NK-92 (cell line): ENCODE results near the gene DEPDC4.
A peak's percentile ranks its signal among the peaks of the same experiment; 100 is the strongest.

Source experiments
- DNase-seq: peaks from one replicate; lab custom pipeline; 2025; ENCODE audit not compliant: unreplicated experiment; lab: John Stamatoyannopoulos, UW

Gene DEPDC4

GRCh38 chr12:100215209-100215608 lies 51.7 kb downstream of the DEPDC4 start:
- DNase-seq, result no peak

- no peak for DNase-seq
These were observed 52.4 kb downstream of the DEPDC4 start for GRCh38 chr12:100214518-100214917.

GRCh38 chr12:100213016-100213891 lies 53.6 kb downstream of the DEPDC4 start:
- DNase-seq, result no peak

GRCh38 chr12:100211698-100212097 lies 55.2 kb downstream of the DEPDC4 start:
- no peak for DNase-seq

GRCh38 chr12:100208834-100209233 lies 58.0 kb downstream of the DEPDC4 start:
- no peak for DNase-seq

- DNase-seq, result no peak
These were observed 59.6 kb downstream of the DEPDC4 start for GRCh38 chr12:100207311-100207710.

- no peak for DNase-seq
These were observed 65.1 kb downstream of the DEPDC4 start for GRCh38 chr12:100201604-100202423.

GRCh38 chr12:100200463-100201181 lies 66.3 kb downstream of the DEPDC4 start, which contains the start of gene ACTR6:
ACTR6 (plus strand) TSS chr12:100200815; CDS start chr12:100200852, 37 bp downstream.
- peak; percentile 88 for DNase-seq

GRCh38 chr12:100199347-100200149 lies 67.3 kb downstream of the DEPDC4 start:
- DNase-seq, result peak; percentile 19

- no peak for DNase-seq
These were observed 67.9 kb downstream of the DEPDC4 start for GRCh38 chr12:100199023-100199346.

- DNase-seq, result no peak
These were observed 69.4 kb downstream of the DEPDC4 start for GRCh38 chr12:100197486-100197885.

GRCh38 chr12:100193085-100193484 lies 73.8 kb downstream of the DEPDC4 start:
- no peak for DNase-seq
